Liver (tissue), 9 donors: Measurements from ENCODE around the gene TLNRD1. TPM values are rescaled to one million over a fixed set of nuclear protein-coding genes. Genes with fewer than 3 reads are reported as not detected.
A peak's percentile ranks its signal among the peaks of the same experiment; 100 is the strongest.

ENCODE experiments used
- DNase-seq: peaks from one replicate; pipeline ENCODE4 v3.0.0-alpha.2; 2017; ENCODE audit warnings: low spot score
- H3K27ac ChIP-seq, 2 donors: one replicate each; pipeline ENCODE4 v1.7.0; 2013; ENCODE audit warnings: inconsistent platforms in 2 of 2, low read length in 2 of 2, control low read depth in 1 of 2, low read depth in 1 of 2, mild to moderate bottlenecking in 1 of 2
- H3K27me3 ChIP-seq, 4 donors: one replicate each; pipeline versions ENCODE4 v1.6.1 to v1.7.0; 2013; ENCODE audit warnings: low read length in 3 of 4, inconsistent platforms in 1 of 4, mild to moderate bottlenecking in 1 of 4, moderate library complexity in 1 of 4; ENCODE audit not compliant: control insufficient read depth in 4 of 4, insufficient read depth in 4 of 4
- H3K36me3 ChIP-seq, 4 donors: one replicate each; pipeline versions ENCODE4 v1.6.1 to v1.7.0; 2013; ENCODE audit warnings: low read length in 3 of 4, mild to moderate bottlenecking in 3 of 4, low read depth in 1 of 4, moderate library complexity in 1 of 4; ENCODE audit not compliant: control insufficient read depth in 4 of 4, insufficient read depth in 3 of 4
- H3K4me1 ChIP-seq, 4 donors: one replicate each; pipeline versions ENCODE4 v1.6.1 to v1.7.0; 2013; ENCODE audit warnings: low read length in 3 of 4, mild to moderate bottlenecking in 3 of 4, moderate library complexity in 1 of 4; ENCODE audit not compliant: control insufficient read depth in 4 of 4, insufficient read depth in 4 of 4
- H3K4me3 ChIP-seq, 3 donors: one replicate each; pipeline versions ENCODE4 v1.6.1 to v1.7.0; 2013; ENCODE audit warnings: low read length in 3 of 3, control low read depth in 1 of 3, low read depth in 1 of 3, mild to moderate bottlenecking in 1 of 3
- H3K9ac ChIP-seq, 2 donors: one replicate each; pipeline ENCODE4 v1.7.0; 2013; ENCODE audit warnings: low read length in 2 of 2, mild to moderate bottlenecking in 2 of 2, moderate library complexity in 2 of 2, control low read depth in 1 of 2, low read depth in 1 of 2
- H3K9me3 ChIP-seq, 4 donors: one replicate each; pipeline versions ENCODE4 v1.6.1 to v1.7.0; 2013; ENCODE audit warnings: low read length in 3 of 4; ENCODE audit not compliant: control insufficient read depth in 4 of 4
- ATF3 ChIP-seq: IDR thresholded peaks from 2 replicates; pipeline ENCODE4 v1.6.1; 2016; ENCODE audit warnings: antibody characterized with exemption
- CTCF ChIP-seq: fragments of 150-350 bp; IDR thresholded peaks from 2 replicates; pipeline ENCODE4 v1.5.1; 2017; ENCODE audit warnings: improper control_type of control experiment, low read depth, low read length; ENCODE audit not compliant: missing input control
- EGR1 ChIP-seq, 2 donors: IDR thresholded peaks; 2 replicates each; pipeline ENCODE4 v1.6.1; 2016 to 2018; ENCODE audit warnings: antibody characterized with exemption in 2 of 2, low read depth in 2 of 2
- FOXA2 ChIP-seq: IDR thresholded peaks from 2 replicates; pipeline ENCODE4 v1.6.1; 2016; ENCODE audit warnings: antibody characterized with exemption
- GABPA ChIP-seq, 2 donors: IDR thresholded peaks in 1 of 2; conservative IDR thresholded peaks in 1 of 2; 2 replicates each; pipeline ENCODE4 v1.6.1; 2016; ENCODE audit warnings: antibody characterized with exemption in 2 of 2, mild to moderate bottlenecking in 1 of 2, moderate library complexity in 1 of 2
- HNF4A ChIP-seq, 2 donors: conservative IDR thresholded peaks; 2 replicates each; pipeline ENCODE4 v1.6.1; 2016; ENCODE audit warnings: antibody characterized with exemption in 2 of 2, mild to moderate bottlenecking in 2 of 2
- HNF4G ChIP-seq: IDR thresholded peaks from 2 replicates; pipeline ENCODE4 v1.6.1; 2016; ENCODE audit warnings: antibody characterized with exemption
- MAX ChIP-seq: IDR thresholded peaks from 2 replicates; pipeline ENCODE4 v1.6.1; 2016; ENCODE audit warnings: antibody characterized with exemption
- NR2F2 ChIP-seq: IDR thresholded peaks from 2 replicates; pipeline ENCODE4 v1.6.1; 2016; ENCODE audit warnings: antibody characterized with exemption
- RAD21 ChIP-seq, 2 donors: IDR thresholded peaks; 2 replicates each; pipeline ENCODE4 v1.6.1; 2016; ENCODE audit warnings: antibody characterized with exemption in 2 of 2, mild to moderate bottlenecking in 2 of 2
- TAF1 ChIP-seq: conservative IDR thresholded peaks from 2 replicates; pipeline ENCODE4 v1.6.1; 2016; ENCODE audit warnings: antibody characterized with exemption, mild to moderate bottlenecking
- YY1 ChIP-seq: IDR thresholded peaks from 2 replicates; pipeline ENCODE4 v1.6.1; 2016; ENCODE audit warnings: antibody characterized with exemption, mild to moderate bottlenecking
- ZBTB33 ChIP-seq: IDR thresholded peaks from 2 replicates; pipeline ENCODE4 v1.6.1; 2016; ENCODE audit warnings: antibody characterized with exemption
- WGBS: extraction: QIAGEN DNeasy Blood & Tissue Kit; methylation state at CpG from one replicate; pipeline ENCODE4 v1.1.7; 2013; 5-methylcytosine and 5-hydroxymethylcytosine counted together
- polyA plus RNA-seq, 2 donors: library from polyadenylated mRNA; stranded (reverse) in 1 of 2; unstranded in 1 of 2; fragments of 200-250 nt in 1 of 2; fragments of >200 nt in 1 of 2; fragmentation: Nextera tagmentation in 1 of 2; extraction: Ambion mirVana in 1 of 2; gene quantifications; one replicate each; pipeline versions ENCODE4 v1.2.1 to v1.2.3, GENCODE V29; 2013 to 2015
- total RNA-seq, 2 donors: library from RNA; depleted of rRNA; stranded (reverse); fragments of >200 nt; gene quantifications; one replicate each; pipeline ENCODE4 v1.2.3, GENCODE V29; 2014
- donor health status: healthy.
- donor health status: healthy.
- donor health status: healthy.
- donor health status: healthy.
- donor health status: healthy.

The TLNRD1 gene
- total and polyA plus RNA-seq, 4 donors, result 1.1 to 5.8 (median 3.2) TPM

- no peak for DNase-seq
- H3K9me3 ChIP-seq, result no peaks in the 10 kb centered on the region
- H3K27me3 ChIP-seq, result no peaks in the 10 kb centered on the region
- TF ChIP-seq GABPA (IDR thresholded peaks at IDR 0.05 in 1 of 2, conservative IDR thresholded peaks at IDR 0.05 in 1 of 2), result no peak
- TF ChIP-seq ZBTB33, result no peak
- no peak for TF ChIP-seq MAX
- TF ChIP-seq TAF1, result no peak
- no peak for TF ChIP-seq CTCF
- H3K9ac ChIP-seq, result no peak overlapping the region
- 77% methylated on average over 3 of the region's 3 CpGs for WGBS
- H3K4me3 ChIP-seq, result no peak overlapping the region
- H3K36me3 ChIP-seq, result no peaks in the 10 kb centered on the region
- H3K4me1 ChIP-seq, result peaks cover 0 to 31% (median 17%) of the 10 kb centered on the region in 4 donors
- no peak overlapping the region for H3K27ac ChIP-seq
Observed at GRCh38 chr15:81029414-81030300, 28.9 kb downstream of the TLNRD1 start.

- no peaks in the 10 kb centered on the region for H3K27me3 ChIP-seq
- TF ChIP-seq ATF3 (no peak), EGR1 (IDR thresholded peaks at IDR 0.05; ENCODE audit: low read depth in 2 of 2) (peak in 1 of 2 donors; percentile 29), MAX (peak; percentile 35)
- H3K36me3 ChIP-seq, result no peaks in the 10 kb centered on the region
Observed at GRCh38 chr15:81030301-81030750, 29.6 kb downstream of the TLNRD1 start.

GRCh38 chr15:81031203-81031602 is 30.5 kb downstream of the TLNRD1 start:
- no peak for DNase-seq
- H3K9me3 ChIP-seq, result no peaks in the 10 kb centered on the region
- H3K9ac ChIP-seq, result no peak overlapping the region
- no peaks in the 10 kb centered on the region for H3K36me3 ChIP-seq
- 73% methylated on average over 4 of the region's 4 CpGs for WGBS
- TF ChIP-seq NR2F2, result no peak
- no peak for TF ChIP-seq HNF4A (conservative IDR thresholded peaks at IDR 0.05)
- TF ChIP-seq YY1, result no peak
- TF ChIP-seq ATF3, result no peak
- TF ChIP-seq RAD21 (IDR thresholded peaks at IDR 0.05), result no peak
- no peak for TF ChIP-seq HNF4G
- no peak for TF ChIP-seq FOXA2
- H3K4me1 ChIP-seq, result peaks cover 0 to 26% (median 21%) of the 10 kb centered on the region in 4 donors
- H3K27ac ChIP-seq, result no peak overlapping the region
- no peak overlapping the region for H3K4me3 ChIP-seq
- H3K27me3 ChIP-seq, result no peaks in the 10 kb centered on the region

More at GRCh38 chr15:81030301-81030750, 29.6 kb downstream of the TLNRD1 start:
- no peak overlapping the region for H3K9ac ChIP-seq
- H3K27ac ChIP-seq, result no peak overlapping the region
- DNase-seq, result no peak
- H3K4me3 ChIP-seq, result no peak overlapping the region
- no peaks in the 10 kb centered on the region for H3K9me3 ChIP-seq
- WGBS, result 76% methylated on average over 3 of the region's 3 CpGs
- peaks cover 0 to 25% (median 17%) of the 10 kb centered on the region in 4 donors for H3K4me1 ChIP-seq
